Keratinocyte (primary cell): ENCODE measurements around the gene OGFRL1. TPM values are rescaled to one million over a fixed set of nuclear protein-coding genes. Genes with fewer than 3 reads are reported as not detected.

Experiments used
- DNase-seq: peaks from one replicate; pipeline ENCODE4 v3.0.0-alpha.2; 2011; ENCODE audit warnings: low read depth, missing footprints, low spot score
- FAIRE-seq: peaks from 2 replicates; lab custom pipeline; 2011; peaks lifted over from hg19 to GRCh38; lab: Jason Lieb, UNC
- H2AFZ ChIP-seq: 2 replicates; pipeline ENCODE4 v1.6.0; 2012; ENCODE audit warnings: low read length, control low read depth, inconsistent platforms; ENCODE audit not compliant: control insufficient read depth
- H3K27ac ChIP-seq: 2 replicates; pipeline ENCODE4 v1.5.1; 2011; ENCODE audit warnings: low read length; ENCODE audit not compliant: control insufficient read depth, insufficient read depth
- H3K27me3 ChIP-seq: 3 replicates; pipeline ENCODE4 v1.6.0; 2011; ENCODE audit warnings: low read length; ENCODE audit not compliant: control insufficient read depth, insufficient read depth; ENCODE audit errors: extremely low read depth
- H3K36me3 ChIP-seq, 2 experiments: 2 replicates in 1 of 2; 3 replicates in 1 of 2; pipeline ENCODE4 v1.5.1; 2011; ENCODE audit warnings: low read length in 2 of 2, mild to moderate bottlenecking in 1 of 2; ENCODE audit not compliant: control insufficient read depth in 2 of 2, insufficient read depth in 2 of 2; ENCODE audit errors: extremely low read depth in 1 of 2
- H3K4me1 ChIP-seq: 3 replicates; pipeline ENCODE4 v1.5.1; 2011; ENCODE audit warnings: low read length; ENCODE audit not compliant: control insufficient read depth, insufficient read depth; ENCODE audit errors: extremely low read depth
- H3K4me2 ChIP-seq: 3 replicates; pipeline ENCODE4 v1.6.0; 2011; ENCODE audit warnings: low read depth, low read length; ENCODE audit not compliant: control insufficient read depth, insufficient read depth; ENCODE audit errors: extremely low read depth
- H3K4me3 ChIP-seq, 3 experiments: fragments of 200-600 bp in 1 of 3; sonication (generic) in 1 of 3; 2 replicates in 2 of 3; 3 replicates in 1 of 3; pipeline ENCODE4 v1.5.1; 2011 to 2016; ENCODE audit warnings: low read length in 3 of 3, mild to moderate bottlenecking in 3 of 3, control low read depth in 2 of 3, inconsistent platforms in 1 of 3, low read depth in 1 of 3, mixed read lengths in 1 of 3, mixed run types in 1 of 3, moderate library complexity in 1 of 3; ENCODE audit not compliant: control insufficient read depth in 2 of 3, insufficient read depth in 2 of 3; ENCODE audit errors: extremely low read depth in 1 of 3
- H3K79me2 ChIP-seq: 2 replicates; pipeline ENCODE4 v1.6.0; 2012; ENCODE audit warnings: low read length; ENCODE audit not compliant: control insufficient read depth, insufficient read depth
- H3K9ac ChIP-seq: 3 replicates; pipeline ENCODE4 v1.6.0; 2011; ENCODE audit warnings: low read length; ENCODE audit not compliant: control insufficient read depth, insufficient read depth; ENCODE audit errors: extremely low read depth
- H3K9me1 ChIP-seq: 3 replicates; pipeline ENCODE4 v1.6.0; 2011; ENCODE audit warnings: low read length; ENCODE audit not compliant: control insufficient read depth, insufficient read depth; ENCODE audit errors: extremely low read depth
- H3K9me3 ChIP-seq: 2 replicates; pipeline ENCODE4 v1.5.1; 2012; ENCODE audit warnings: low read depth, low read length; ENCODE audit not compliant: control insufficient read depth
- H4K20me1 ChIP-seq: 3 replicates; pipeline ENCODE4 v1.6.0; 2011; ENCODE audit warnings: low read length; ENCODE audit not compliant: control insufficient read depth, insufficient read depth; ENCODE audit errors: extremely low read depth
- CTCF ChIP-seq, 3 experiments: IDR thresholded peaks in 1 of 3; conservative IDR thresholded peaks in 1 of 3; optimal IDR thresholded peaks in 1 of 3; 2 replicates in 2 of 3; 3 replicates in 1 of 3; pipeline versions ENCODE3 to v1.5.1; 2011; ENCODE audit warnings: low read length in 3 of 3, mild to moderate bottlenecking in 3 of 3, moderate library complexity in 2 of 3, control low read depth in 1 of 3, inconsistent platforms in 1 of 3; ENCODE audit not compliant: insufficient read depth in 2 of 3; ENCODE audit errors: extremely low read depth in 1 of 3
- EZH2 ChIP-seq: IDR thresholded peaks from one replicate; pipeline ENCODE4 v1.6.1; 2012; ENCODE audit warnings: inconsistent platforms, mild to moderate bottlenecking, low read length, moderate library complexity
- dilution Hi-C: fragments of 300-500 bp; cut with MboI; formaldehyde crosslinking; loops from one replicate; pipeline ENCODE4 v1.7.0; 2020; ENCODE audit warnings: low sequenced_read_pairs; ENCODE audit not compliant: extremely low pct_ligation_motif_present
- polyA plus RNA-seq, 5 experiments: library from polyadenylated mRNA; depleted of rRNA in 3 of 5; stranded (reverse) in 3 of 5; stranded (forward) in 1 of 5; unstranded in 1 of 5; fragments of >200 nt; gene quantifications; 1 replicate in 1 of 5; 2 replicates in 3 of 5; 3 replicates in 1 of 5; pipeline versions ENCODE4 v1.2.1 to v1.2.3, GENCODE V29; 2011 to 2012; ENCODE audit warnings: missing spikeins in 2 of 5, low read depth in 1 of 5, low replicate concordance in 1 of 5

OGFRL1 gene
- polyA plus RNA-seq, 1 donor (not counting 4 experiments of a cell fraction or from before 2014, with no cell fraction given) = 9.3 TPM

- Histone ChIP-seq H2AFZ (no peak overlapping the region), H3K9ac (no peak overlapping the region), H3K36me3 (no peaks in the 10 kb centered on the region), H3K79me2 (no peaks in the 10 kb centered on the region), H3K4me1 (no peaks in the 10 kb centered on the region), H3K9me1 (no peaks in the 10 kb centered on the region), H3K4me3 (no peak overlapping the region), H3K9me3 (no peaks in the 10 kb centered on the region), H3K27me3 (no peaks in the 10 kb centered on the region), H3K4me2 (no peak overlapping the region), H3K27ac (no peak overlapping the region), H4K20me1 (no peaks in the 10 kb centered on the region)
- no peak for FAIRE-seq
- no peak for DNase-seq
- dilution Hi-C loops = no loop called here
- TF ChIP-seq CTCF (optimal IDR thresholded peaks at IDR 0.05 in 1 of 3, IDR thresholded peaks at IDR 0.05 in 1 of 3, conservative IDR thresholded peaks at IDR 0.05 in 1 of 3; ENCODE audit: extremely low read depth in 1 of 3, insufficient read depth in 2 of 3, low read length in 3 of 3) (no peak), EZH2 (no peak)
These were observed 10.5 kb upstream of the OGFRL1 start for GRCh38 chr6:71277926-71278600.

DNA sequence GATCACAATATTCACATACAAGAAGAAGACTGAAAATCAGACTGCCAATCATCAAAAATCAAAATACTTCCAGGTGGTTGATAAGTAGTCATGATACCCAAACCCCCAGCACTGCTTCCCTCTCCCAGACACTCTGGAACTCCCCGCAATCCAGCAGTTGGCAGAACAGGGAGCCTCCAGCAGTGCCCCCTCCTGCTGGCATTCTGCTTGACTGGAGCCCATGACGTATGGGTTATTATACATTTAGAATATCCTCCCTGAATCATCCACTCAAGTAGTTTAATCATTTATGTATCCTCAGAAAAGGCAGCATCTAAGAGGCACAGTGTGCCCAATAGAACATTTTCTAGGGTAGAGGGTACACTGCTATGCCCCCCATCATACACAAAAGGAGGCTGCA lies 9.3 kb upstream of the OGFRL1 start:
- no peak overlapping the region for H3K9ac ChIP-seq
- H3K27ac ChIP-seq = no peak overlapping the region
- no peaks in the 10 kb centered on the region for H3K36me3 ChIP-seq
- H4K20me1 ChIP-seq = no peaks in the 10 kb centered on the region
- TF ChIP-seq EZH2 = no peak
- TF ChIP-seq CTCF (optimal IDR thresholded peaks at IDR 0.05 in 1 of 3, IDR thresholded peaks at IDR 0.05 in 1 of 3, conservative IDR thresholded peaks at IDR 0.05 in 1 of 3; ENCODE audit: extremely low read depth in 1 of 3, insufficient read depth in 2 of 3, low read length in 3 of 3) = no peak
- H3K4me1 ChIP-seq = no peaks in the 10 kb centered on the region
- no peaks in the 10 kb centered on the region for H3K27me3 ChIP-seq
- dilution Hi-C loops = no loop called here
- no peak overlapping the region for H3K4me2 ChIP-seq
- H3K9me3 ChIP-seq = no peaks in the 10 kb centered on the region
- no peak for FAIRE-seq
- H3K9me1 ChIP-seq = no peaks in the 10 kb centered on the region
- no peak for DNase-seq
- H3K4me3 ChIP-seq = no peak overlapping the region
- no peak overlapping the region for H2AFZ ChIP-seq
- no peaks in the 10 kb centered on the region for H3K79me2 ChIP-seq
